Measurements from ENCODE around the gene SLC4A4.

SLC4A4 gene

DNA sequence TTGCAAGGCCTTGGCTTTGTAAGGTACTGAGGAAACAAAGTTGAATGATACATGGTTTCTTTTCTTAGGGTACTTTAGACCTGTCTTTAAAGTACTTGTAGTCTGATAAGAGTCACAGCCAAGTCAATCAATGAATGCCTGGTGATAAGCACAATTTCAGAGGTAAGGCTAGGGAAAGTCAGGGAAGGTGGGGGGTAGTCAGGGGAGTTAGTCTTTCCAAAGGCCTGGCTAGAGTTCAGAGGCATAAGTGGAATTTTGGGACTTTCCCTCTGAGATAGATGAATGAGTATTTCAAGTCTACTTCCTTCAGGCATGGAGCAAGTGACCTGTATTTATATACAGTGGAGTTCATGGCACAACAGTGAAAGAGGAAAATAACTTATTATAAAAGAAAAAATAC is 78.3 kb downstream of the SLC4A4 start:
- no peak for DNase-seq

DNA sequence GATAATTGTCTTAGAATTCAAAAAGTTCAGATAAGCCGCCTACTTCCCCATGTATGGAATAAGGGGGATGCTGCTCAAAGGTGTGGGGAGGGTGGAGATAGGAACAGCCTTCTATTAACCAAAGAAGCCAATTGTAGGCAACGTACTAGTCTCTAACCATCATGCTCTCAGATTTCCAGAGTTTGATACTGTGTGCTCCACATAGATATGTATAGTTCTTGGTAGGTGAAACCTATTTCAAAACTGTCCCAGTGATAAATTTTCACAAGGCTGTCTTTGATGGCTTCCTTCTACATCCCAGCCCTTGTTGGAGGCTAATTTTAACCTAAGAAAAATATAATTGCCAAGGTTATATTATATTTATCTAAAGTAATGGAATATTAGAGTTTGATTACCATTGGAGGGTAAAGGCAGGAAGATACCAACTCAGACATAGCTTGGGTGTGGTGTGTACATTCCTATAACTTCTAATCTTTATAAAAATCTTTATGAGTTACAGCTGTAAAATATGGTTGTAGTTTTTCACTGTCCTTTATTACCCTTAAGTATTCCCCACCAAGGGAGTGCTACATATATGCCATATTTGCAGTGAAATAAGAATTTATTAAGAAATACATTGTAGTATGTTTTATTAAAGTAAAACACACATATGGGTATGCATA is 87.7 kb downstream of the SLC4A4 start:
- no peak for DNase-seq

DNA sequence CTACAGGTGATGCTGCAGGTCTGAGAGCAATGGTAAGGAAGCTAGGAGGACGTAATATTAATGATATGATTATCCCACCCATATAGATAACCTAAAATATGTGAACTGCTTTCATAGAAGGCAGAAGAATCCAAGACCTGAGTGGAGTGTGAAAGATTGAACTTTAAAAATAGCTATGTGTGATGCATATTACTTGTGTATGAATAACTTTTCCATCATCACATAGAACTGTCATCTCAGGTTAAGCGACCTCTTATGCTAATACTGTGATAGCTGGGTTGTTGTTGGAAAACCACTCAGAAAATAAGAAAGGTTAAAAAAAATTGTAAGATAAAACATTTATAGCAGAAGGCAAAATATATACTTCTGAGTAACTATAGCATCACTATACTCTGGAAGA is 90.3 kb downstream of the SLC4A4 start:
- no peak for DNase-seq

DNA sequence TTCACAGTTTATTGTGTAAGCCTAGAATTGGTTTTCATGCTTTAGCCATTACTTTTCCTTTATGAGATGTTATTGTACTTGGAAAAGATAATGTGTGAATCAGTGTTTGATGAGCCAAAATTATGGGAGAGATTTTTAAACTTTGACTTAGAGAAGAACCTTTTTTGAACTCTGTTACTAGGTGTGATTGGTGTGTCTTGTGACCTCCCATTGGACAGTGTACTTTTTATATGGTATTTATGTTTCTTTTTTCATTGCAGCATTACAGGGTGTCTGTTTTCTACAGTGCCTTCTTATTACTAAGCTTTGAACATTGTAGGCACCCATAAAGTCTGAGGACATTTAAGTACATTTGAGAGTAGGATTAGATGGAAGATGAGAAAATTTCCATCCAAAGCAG is 91.1 kb downstream of the SLC4A4 start:
- DNase-seq: no peak

DNA sequence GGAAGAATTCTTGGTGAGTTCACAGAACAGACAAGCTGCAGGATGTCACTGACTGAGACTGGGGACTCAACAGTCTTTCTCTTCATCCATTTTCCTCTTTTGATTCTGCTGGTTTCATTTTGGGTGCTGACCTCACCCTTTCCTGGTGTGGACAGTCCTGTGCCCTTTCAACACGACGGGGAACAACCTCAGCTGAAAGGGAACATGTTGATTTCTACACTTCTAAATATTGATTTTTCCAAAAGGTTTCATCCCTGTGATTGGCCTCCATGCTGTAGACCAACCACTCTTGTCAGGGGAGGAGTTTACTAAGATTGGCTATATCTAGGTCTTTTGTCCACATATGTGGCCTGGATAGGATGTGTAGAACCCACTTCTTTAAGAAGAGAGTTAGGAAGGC is 91.8 kb downstream of the SLC4A4 start:
- DNase-seq: no peak

DNA sequence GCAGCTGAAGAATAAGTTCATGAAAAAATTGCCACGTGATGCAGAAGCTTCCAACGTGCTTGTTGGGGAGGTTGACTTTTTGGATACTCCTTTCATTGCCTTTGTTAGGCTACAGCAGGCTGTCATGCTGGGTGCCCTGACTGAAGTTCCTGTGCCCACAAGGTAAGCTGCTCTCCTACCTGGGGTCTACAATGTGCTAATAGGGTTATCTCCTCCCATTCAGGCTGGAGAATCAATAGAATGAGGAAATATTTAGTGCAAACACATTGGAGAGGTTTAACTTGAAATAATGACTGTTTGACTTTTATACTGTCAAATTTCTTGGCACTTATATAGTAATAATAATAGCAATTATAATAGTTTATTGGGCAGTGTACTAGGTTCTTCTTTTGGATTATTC is 101.8 kb downstream of the SLC4A4 start:
- DNase-seq: no peak

DNA sequence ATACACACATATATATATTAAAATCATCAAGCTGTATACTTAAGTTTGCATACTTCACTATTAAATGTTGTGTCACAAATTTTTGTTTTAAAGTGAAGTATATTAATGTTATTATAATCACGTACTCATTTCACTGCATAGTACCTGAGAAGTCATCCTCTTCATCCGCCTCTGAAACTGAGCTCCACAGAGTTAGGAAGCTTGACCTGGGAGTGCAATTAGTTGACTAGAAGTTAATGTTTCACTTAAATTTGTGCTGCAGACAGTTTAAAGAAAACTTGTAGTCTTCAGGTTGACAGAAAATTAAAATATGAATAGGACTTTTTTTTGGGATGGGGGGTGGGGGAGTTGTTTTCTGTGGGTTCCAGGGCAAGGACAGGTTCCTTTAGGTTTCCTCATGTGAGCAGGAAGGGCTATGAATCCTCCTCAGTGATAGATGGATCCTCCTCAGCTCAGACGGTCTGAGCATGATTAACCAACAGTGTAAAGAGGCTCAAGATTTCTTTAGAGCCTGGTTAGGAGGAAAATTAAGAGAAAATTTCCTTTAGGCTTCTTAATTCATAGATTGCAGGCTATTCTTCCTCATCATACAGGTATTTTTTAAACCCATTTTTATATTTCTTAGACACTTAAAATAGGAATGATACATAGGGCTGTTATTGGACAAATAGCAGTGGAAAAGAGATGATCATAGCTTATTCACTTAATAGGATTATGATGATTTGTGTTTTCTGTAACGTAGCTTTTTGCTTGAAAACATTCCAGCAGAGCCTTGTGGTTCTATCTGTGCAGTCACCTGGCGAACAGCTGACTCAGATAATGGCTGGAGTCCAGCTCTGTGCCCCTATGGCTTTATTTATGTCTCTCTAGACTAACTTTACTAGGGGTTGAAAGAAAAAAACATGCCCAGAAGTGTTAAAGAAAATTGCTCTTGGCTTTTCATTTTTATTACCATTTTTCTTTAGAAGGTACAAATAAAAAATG is 102.7 kb downstream of the SLC4A4 start:
- DNase-seq: no peak

DNA sequence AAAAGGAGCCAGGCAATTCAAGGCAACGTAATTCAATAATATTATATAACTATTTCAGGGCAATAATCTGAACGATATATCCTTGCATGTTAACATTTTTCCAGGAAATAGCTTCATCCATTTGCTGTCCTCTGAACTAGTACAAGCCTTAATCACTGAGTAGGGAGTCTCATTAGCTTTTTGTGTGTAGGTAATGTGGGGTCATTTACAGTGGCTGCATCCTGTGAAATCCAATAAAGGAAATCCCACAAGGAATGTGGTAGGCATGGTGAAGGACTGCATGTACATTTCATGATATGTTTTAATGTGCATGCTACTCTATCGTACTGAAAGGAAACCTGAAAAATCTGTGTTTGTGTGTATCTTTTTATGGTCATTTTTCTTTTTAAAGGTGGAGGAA is 103.5 kb downstream of the SLC4A4 start:
- no peak for DNase-seq

DNA sequence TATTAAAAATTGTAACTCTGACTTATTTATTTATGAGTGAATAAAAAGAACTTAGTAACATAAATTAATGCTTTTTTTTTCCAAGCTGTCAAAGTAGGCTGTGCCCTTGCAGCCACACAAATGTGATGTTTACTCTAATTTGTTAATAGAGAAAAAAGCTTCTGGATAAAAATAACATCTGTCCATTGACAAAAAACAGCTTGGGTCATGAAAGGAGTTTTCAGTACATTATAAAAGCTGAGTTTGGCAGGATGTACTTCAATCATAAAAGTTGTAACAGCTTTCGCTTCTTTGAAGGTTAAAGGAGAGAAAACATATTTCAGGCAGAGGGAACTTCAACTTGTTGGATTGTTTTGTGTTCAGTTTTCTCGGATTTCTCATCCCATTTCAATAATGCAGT is 105.6 kb downstream of the SLC4A4 start:
- DNase-seq: no peak

DNA sequence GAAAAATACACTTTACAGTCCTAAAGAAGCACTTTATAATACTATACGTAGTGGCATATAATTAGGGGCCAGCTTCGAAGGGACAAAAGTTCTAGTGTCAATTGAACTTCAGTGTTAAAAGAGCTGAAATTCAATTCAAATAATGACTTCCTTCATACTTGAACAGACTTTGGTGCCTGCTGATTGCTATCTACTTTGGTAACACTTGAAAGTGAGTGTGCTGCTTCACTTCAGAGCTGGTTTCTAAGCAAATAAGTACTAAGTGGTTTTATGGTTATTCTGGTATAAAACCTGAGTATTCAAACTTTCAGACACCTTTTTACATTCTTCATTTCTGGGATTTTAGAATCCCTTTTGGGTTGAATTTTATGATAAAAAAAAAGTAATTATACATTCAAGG is 107.0 kb downstream of the SLC4A4 start:
- no peak for DNase-seq

DNA sequence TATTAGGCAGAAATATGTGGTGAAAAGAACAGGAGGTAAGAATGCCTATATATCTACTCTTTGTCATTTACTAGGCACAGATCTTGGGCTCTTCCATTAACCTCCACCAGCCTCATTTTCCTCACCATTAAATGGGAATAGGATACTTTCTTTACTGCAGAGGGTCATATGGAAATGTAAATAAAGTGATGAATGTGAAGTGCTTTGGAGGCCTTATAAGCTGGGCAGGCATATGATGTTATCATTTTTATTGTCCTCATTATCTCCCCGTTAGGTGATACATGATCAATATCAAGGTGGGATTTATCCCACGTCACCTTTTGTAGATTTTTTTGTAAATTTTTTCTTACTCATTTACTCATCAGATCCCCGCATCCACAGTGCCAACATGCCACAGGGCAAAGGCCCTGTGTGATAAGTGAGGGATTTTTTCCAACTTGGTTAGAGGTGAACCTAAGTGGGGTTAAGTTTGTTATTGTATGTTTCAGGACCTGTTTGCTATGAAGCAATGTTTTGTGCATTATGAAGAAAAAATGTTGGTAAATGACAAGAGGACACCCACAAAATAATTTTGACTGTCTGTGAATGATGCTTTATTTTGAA is 107.8 kb downstream of the SLC4A4 start:
- DNase-seq: no peak

DNA sequence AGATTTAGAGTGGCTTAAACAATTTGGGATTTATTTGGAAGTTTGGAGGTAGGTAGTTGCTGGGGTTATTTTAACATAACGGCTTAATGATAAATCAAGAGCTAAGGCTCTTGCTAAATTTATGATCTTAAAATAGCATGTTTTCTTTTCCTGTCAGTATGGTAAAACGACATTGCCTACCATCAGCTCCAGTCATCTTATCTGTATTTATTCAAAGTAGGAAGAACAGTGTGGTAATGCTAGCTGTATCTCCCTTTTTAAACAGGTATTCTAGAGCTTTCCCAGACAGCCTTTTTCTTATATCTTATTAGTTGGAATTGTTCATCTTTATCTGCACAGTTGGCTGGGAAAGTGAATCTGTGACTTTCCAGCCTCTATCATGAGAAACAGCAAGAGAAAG is 110.2 kb downstream of the SLC4A4 start:
- no peak for DNase-seq

DNA sequence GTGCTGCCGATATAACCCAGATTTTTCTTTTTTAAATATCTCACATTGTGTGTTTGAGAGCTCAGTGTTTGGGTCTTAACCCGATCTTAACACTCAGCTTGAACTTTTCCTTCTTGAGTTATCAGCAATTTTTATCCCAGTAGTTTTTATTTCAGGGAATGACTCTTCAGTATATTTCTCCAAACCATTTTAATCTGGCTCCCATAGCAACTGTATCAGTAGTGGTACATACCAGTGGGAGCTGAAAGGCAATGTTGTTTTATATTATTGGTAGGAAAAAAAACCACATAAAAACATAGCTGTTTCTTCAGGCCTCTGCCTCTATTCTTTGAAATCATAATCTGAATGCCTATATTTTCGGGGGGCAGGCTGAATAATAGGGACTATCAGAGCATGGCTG is 111.1 kb downstream of the SLC4A4 start:
- no peak for DNase-seq

DNA sequence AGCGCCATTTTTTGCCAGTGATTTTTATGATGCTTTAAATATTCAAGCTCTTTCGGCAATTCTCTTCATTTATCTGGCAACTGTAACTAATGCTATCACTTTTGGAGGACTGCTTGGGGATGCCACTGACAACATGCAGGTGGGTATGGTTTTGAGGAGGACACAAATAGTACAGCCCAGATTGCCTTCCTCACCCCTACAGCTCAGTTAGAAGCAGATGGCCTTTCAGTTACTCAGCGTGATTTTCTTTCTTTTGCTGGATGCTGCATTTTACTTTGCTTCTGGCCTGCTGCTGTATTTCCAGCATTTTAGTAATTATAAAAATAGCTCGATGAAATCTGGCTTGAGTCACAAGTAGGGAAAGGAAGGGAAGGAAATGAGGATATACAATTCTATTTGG is 114.7 kb downstream of the SLC4A4 start:
- DNase-seq: no peak

DNA sequence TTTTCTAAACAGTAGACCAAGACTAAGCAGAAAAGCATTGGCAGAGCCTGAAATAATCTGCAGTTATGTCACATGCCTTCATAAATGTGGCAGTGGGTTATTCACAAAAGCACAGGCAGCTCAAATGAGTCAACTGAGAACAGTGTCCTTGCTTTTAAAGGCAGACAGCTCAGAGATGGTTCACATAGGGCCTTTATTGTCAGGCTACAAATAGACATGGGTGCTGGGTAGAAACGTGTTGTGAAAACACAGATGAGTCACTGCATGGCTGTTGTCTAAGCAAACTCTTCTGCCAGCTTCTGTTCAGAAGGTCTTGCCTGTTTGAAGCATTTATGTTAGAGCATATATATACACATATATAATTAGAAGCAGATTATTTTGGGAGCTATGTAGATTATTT is 118.0 kb downstream of the SLC4A4 start:
- DNase-seq: no peak

DNA sequence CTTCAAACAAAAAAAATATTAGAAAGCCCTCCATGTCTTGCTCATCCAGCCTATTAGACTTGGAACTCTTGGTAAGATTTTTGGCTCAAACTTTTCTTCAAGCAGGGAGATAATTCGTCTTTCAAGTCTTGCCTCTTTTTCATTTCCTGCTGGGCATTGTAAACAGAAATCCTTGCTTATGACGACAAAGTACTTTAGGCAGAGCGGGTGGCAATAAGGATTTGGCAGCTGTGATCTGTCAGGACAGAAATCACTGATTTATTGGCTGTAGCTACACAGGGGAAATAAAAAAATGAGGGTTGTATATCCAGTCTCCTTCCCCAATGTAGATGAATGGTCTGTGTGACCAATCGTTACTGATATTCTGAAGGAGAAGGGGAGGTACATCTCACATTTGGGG is 121.6 kb downstream of the SLC4A4 start:
- DNase-seq: no peak

DNA sequence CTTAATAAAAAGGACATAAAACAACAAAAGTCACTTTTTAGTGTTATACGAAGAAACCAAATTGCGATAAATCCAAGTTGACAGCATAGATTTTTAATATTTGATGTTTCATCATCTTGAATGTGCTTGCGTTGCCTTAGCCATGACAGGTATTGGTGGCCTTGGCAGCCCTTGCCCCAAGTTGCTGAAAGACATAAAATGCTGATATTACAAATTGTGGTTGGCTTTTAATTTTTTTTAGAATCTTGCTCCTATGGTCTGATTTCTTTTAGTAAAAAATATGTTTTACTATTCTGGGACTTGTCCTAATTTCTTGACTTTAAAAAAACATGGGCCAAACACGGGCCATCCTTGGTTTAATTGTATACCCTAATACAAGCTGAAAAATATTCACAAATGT is 122.6 kb downstream of the SLC4A4 start:
- no peak for DNase-seq

DNA sequence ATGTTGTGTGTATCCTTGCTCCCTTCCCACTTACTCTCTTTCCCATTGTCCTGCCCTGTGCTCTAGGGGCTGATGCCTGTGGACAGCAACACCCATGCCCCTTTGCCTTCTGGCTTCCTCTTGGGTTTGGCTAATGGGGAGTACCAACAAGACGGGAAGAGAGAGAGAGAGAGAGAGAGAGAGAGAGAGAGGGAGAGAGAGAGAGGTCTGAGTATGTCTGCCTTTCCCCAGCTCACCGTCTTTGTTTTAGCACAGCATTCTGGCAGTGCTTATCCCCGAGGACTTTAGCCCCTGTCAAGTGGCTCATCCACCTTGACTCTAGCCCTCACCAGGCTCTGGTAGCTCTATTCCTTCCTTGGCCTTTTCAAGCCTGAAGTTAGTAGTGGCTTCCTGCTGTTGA is 128.0 kb downstream of the SLC4A4 start:
- no peak for DNase-seq

DNA sequence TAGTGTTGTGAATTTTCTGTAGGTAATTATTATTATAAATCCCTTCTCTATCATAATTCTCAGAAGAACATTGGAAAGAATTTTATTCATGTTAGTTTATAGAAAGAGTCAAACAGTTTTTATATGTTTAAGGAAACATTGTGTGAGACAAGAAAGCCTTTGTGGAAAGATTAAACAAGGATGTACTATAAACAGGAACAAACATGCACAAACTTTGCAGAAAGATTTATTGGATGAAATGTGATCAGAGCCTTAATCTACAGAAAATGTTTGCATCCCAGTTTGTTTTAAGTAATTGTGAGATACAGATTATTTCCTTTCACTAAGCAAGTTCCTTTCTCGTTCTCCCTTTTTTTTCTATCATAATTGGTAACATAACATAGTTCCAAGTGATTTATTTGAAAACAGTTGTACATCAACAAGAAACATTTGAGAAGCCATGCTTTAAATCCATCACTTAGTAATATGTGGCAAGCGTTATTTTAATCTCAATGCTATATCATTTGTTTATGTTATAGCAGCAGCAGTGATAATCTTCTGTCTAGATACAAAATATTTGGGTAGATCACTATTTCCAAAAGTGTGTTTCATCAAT is 129.4 kb downstream of the SLC4A4 start:
- no peak for DNase-seq

DNA sequence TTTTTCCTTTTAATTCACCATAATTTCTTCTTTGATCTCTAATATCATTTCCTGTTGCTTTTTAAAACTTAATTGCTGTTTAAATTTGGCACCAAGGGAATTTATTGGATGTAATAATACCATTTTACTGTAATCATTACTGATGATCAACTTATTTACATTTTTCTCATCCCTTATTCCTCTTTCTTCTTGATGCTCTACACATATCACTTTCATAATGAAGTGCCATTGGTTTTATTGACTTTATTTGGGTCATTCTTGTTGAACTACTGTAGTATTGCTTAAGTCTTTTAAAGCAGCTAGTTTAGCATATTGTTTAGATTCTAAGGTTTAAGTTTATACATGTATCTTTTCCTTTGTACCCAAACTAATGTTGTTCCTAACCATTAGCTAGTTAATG is 130.7 kb downstream of the SLC4A4 start:
- DNase-seq: no peak

DNA sequence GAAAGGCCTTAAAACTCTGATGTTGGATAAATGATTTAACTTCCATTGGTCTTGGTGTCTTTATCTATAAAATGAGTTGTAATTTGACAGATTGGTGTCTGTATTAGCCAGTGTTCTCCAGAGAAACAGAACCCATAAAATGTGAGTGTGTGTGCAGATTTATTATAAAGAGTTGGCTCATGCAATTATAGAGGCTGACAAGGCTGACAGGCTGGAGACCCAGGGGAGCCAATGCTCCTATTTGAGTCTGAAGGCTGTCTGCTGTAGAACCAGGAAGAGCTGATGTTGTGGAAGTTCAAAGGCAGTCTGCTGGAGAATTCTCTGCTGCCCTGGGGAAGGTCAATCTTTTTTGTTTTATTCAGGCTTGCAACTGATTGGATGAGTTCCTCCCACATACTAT is 131.7 kb downstream of the SLC4A4 start:
- DNase-seq: no peak

DNA sequence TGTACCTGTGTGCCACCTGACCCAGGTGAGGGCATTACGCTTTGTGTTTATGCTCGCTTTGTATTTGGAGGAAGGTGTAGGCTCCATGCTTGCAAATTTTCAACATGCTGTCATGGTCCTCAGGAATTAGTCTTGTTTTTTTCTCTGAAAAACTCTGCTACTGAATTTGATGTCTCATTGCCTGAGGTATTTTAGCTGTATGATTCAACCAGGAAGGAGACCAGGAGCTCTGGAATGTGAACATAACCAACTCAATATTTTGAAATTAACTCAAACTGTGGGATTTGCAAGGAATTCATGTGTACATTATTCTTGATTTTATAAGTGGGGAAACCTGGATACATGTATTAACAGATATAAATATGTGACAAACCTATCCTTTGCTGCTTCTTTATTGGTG is 134.1 kb downstream of the SLC4A4 start:
- no peak for DNase-seq

DNA sequence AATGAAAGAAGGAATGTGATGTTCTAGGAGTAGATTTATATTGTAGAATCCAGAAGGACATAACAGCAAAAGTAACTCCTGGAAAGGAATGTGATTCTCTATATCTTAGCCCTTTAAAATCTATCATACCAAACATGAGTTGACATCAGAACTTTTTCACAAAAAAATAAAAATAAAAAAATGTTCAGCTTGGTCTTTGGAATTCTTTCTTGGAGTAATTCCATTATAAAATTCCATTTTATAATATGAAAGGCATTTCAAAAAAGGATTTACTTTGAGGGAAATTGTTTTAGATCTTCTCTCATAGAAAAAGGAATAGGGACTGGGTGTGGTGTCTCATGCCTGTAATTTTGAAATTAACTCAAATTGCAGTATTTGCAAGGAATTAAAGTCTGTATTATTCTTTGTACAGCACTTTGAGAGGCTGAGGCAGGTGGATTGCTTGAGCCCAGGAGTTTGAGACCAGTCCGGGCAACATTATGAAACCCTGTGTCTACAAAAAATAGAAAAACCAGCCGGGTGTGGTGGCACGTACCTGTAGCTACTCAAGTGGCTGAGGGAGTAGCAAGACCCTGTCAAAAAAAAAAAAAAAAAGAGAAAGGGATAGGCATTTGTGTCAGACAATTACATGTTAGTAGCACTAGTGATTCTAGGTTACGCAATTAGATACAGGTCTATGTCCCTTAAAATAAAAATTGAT is 134.9 kb downstream of the SLC4A4 start:
- no peak for DNase-seq

All from activated CD4-positive, CD25-positive, alpha-beta regulatory T cell treated with anti-CD3 and anti-CD28 coated beads, Interleukin-2, amount 50 U/mL, for 72 hours (primary cell).